NCI-H774 (cell line): Measurements from ENCODE around the gene AP1S3.
"Not testable (repeated sequence)": the region's sequence is repeated elsewhere in the genome, so short reads cannot be mapped to it uniquely, and the experiment has no call there.

Experiments used
- DNase-seq: peaks from one replicate; lab custom pipeline; 2025; lab: John Stamatoyannopoulos, UW

The AP1S3 gene

GRCh38 chr2:223853425-223853837 is 16.0 kb upstream of the AP1S3 start:
- DNase-seq: no peak

DNA sequence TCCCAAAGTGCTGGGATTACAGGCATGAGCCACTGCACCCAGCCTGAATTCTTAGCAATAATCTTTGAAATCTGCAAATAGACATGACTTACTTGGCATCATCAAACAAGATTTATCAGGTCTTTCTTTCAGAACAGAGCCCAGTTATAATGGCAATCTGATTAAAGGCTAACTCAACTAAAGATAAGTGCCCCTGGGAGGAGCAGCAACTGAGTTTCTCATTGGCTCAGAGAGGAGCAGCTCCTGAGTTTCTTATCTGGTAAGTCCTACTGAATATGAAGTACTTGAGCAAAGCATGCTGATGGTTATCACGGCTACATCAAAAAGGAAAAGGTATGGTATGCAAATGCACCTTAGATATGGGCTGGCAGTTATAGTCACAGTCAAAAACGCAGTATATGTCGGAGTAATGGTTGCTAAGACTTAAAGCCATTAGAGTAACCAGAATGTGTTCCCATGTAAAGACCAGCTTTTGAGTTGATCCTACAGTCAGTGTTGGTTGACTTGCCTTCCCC is 15.0 kb upstream of the AP1S3 start:
- no peak for DNase-seq

DNA sequence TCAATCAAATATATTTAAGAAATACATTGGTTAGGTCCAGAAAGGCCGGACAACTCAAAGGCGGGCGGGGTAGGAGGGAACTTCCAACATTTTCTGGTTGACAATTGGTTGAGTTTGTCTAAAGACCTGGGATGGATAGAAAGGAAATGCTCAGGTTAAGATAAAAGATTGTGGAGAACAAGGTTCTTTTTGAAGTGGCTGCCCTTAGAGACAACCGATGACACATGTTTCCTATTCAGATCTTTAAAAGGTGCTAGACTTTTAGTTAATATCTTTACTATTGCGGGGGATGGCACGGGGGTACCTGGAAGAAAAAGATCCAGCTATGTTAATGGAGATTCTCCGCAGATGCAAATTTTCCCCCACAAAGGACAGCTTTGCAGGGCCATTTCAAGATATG is 10.0 kb upstream of the AP1S3 start:
- DNase-seq: no peak

- DNase-seq: no peak
These were observed 9.1 kb upstream of the AP1S3 start for GRCh38 chr2:223846515-223846914.

DNA sequence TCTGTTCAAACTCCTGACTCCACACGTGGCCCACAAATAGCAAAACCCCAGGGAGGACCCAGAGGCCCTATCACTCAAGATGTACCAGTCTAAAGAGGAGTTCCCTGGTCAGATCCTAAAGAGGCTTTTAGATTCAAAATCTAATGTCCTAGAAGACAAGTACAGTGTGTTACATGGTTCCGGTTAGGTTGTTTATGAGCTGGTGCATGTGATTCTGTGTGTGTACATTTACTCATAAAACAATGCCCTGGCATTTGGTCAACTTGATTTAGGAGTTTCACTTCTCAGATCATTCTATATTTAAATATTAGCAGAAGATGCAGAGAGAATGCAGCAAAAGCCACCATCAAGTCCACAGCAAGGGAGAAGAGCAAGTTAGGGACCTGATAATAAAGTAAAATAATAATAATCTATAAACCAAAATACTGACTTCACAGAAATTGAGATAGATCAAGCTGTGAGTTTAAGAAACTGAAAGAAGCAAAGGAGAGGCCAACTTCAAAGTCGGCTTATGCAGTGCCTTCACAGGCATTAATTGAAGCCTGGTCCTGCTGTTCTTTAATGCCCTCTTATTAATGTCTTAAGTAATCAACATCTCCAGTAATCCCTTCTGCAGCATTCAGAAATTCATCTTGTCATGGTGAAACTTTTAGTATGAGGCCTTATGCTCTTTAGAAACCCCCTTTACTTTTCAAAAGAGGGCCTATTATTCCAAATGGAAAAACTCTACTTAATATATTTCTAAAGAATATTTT is 4.2 kb upstream of the AP1S3 start:
- no peak for DNase-seq

- DNase-seq: no peak
These were observed 1.5 kb downstream of the AP1S3 start for GRCh38 chr2:223835701-223836532.

DNA sequence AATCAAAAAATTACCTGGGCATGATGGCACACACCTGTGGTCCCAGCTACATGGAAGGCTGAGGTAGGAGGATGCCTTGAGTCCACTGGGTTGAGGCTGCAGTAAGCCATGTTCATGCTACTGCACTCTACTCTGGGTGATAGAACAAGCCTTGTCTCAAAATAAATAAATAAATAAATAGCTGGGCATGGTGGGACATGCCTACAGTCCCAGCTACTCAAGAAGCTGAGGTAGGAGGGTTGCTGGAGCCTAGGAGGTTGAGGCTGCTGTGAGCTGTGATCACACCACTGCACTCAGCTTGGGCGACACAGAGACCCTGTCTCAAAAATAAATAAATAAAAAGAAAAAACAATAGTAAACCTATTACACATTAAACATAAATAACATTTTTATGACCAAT is 3.0 kb downstream of the AP1S3 start:
- DNase-seq: no peak

GRCh38 chr2:223832241-223832903 is 5.0 kb downstream of the AP1S3 start:
- DNase-seq: no peak

- DNase-seq: no peak
These were observed 8.3 kb downstream of the AP1S3 start for GRCh38 chr2:223829128-223829527.

DNA sequence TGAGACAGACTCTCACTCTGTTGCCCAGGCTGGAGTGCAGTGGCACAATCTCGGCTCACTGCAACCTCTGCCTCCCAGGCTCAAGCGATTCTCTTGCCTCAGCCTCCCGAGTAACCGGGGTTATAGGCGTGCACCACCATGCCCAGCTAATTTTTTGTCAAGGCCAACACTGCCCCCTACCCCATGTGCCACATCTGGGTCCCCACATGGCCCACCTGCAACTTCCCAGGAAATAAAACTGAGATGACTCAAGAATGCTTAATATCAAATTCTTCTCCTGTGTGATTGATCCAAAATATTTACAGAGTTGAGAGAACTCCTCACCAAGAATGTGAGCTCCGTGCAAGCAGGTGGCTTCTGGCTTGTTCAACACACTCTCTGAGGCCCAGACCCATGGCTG is 9.1 kb downstream of the AP1S3 start:
- no peak for DNase-seq

GRCh38 chr2:223826995-223827394 is 10.4 kb downstream of the AP1S3 start:
- DNase-seq: no peak

GRCh38 chr2:223824301-223824700 is 13.1 kb downstream of the AP1S3 start:
- no peak for DNase-seq

DNA sequence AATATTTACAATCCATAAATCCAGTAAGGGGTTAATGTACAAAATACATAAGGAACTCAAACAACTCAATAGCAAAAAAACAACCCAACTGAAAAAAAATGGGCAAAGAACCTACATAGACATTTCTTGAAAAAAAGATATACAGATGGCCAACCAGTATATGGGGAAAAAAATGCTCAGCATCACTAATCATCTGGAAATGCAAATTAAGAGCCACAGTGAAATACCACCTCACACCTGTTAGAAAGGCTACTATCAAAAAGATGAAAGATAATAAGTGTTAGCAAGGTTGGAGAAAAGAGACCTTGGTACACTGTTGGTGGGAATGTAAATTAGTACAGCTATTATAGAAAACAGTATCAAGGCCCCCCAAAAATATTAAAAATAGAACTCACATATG is 14.6 kb downstream of the AP1S3 start:
- DNase-seq: no peak

DNA sequence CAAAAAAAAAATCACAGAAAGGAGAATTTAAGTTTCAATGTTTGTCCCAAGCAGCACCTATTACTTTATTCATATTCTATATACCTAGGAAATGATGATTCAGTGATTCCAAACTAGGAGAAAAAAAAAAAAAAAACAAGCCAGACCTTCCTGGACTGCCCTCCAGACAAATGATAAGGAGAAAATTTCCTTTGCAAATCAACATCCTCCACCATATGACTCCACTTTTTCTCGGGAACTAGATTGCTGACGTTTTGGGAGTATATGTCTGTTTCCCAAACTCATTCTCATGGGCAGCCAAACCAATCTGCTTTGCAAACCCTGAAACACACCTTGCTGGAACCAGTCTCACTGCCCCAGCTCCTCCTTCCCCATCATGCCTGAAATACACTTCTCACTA is 16.8 kb downstream of the AP1S3 start:
- DNase-seq: no peak

DNA sequence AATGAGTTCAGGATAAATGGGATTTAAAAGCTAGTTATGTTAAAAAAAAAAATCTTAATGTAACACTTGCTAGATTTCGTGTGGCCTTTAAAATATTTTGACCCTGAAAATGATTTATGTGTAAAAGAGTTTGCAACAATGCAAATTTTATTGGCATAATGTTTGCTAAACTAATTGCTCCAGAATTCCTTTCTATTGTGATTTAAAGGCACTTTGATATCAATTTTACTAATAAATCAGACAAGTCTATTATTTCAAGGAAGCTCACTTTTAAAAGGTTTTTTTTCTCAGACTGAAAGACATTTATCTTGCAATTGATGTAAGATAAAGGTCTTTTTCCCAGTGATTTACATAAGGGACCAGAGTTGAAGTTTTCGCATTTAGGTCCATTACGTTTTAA is 17.5 kb downstream of the AP1S3 start:
- DNase-seq: no peak

GRCh38 chr2:223815884-223816570 is 21.4 kb downstream of the AP1S3 start:
- no peak for DNase-seq

DNA sequence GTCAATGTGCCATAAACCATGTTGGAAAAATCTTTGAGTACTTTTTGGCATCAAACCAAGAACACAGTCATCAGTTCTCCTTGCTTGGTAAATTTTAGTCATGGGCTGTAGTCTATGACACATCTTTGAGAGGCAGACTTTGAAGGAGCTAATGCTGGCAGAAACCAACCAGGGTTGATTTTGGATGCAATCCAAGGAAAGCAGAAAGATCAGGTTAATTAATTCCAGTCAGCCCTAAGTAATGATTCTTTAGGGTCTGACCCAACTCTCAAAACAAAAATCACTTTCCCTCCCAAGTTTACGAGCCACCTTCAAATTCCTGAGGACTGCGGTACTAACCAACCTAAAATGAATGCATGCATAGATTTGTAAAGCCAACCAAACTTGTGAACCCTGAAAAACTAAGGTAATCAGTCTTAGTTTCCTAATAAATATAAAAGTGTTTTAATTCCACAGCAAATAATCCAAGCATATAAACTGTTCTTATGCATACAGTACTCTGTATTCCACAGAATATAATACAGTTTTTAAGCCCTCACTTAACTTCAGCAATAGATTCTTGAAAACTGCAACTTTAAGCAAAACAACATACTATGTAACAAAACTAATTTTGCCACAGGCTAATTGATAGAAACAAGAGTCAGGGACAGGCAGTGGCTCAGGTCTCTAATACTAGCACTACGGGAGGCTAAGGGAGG is 22.0 kb downstream of the AP1S3 start:
- no peak for DNase-seq

DNA sequence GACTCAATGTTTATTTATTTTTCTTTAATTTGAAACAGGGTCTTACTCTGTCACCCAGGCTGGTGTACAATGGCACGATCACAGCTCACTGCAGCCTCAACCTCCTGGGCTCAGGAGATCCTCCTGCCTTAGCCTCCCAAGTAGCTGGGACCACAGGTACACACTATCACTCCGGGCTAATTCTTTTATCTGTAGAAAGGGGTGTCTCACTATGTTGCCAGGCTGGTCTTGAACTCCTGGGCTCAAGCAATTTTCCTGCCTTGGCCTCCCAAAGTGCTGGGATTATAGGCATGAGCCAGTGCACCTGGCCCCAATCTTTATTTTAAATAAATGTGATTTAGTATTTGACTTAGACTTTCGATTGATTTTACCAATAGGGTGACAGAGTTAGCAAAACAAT is 22.6 kb downstream of the AP1S3 start:
- not testable (repeated sequence) for DNase-seq

GRCh38 chr2:223813329-223813728 is 24.1 kb downstream of the AP1S3 start:
- DNase-seq: no peak

GRCh38 chr2:223811757-223812156 is 25.6 kb downstream of the AP1S3 start:
- no peak for DNase-seq

- no peak for DNase-seq
These were observed 32.4 kb downstream of the AP1S3 start for GRCh38 chr2:223805008-223805407.
